Stimulated activated CD4-positive, alpha-beta T cell treated with anti-CD3 and anti-CD28 coated beads, Interleukin-2, amount 100 ng/mL, for 4 hours (primary cell): ENCODE results near the gene CITED1.

Experiments
- DNase-seq: peaks from one replicate; pipeline ENCODE4 v3.0.0-alpha.2; 2020; ENCODE audit warnings: low read depth

CITED1 gene

GRCh38 chrX:72270316-72270866, 35.3 kb downstream of the CITED1 start:
- no peak for DNase-seq

DNA sequence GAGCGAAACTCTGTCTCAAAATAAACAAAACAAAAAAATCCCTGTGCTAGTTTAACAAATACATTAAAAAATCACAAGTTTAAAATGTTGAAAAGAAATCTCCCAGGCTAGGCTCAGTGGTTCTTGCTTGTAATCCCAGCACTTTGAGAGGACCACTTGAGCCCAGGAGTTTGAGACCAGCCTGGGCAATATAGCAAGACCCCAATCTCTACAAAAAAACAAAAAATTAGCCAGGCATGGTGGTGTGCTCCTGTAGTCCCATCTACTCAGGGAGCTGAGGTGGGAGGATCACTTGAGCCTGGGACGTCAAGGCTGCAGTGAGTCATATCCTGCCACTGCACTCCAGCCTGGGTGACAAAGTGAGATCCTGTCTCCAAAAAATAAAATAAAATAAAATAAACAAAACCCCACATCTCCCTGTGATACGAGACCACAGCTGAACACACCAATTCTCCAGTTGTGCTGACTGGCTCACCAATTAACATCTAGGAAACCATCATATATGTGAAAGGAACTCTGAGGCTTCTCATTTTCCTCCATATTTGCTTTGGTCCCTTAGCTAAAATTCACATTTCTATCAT, 36.0 kb downstream of the CITED1 start:
- DNase-seq, result no peak

DNA sequence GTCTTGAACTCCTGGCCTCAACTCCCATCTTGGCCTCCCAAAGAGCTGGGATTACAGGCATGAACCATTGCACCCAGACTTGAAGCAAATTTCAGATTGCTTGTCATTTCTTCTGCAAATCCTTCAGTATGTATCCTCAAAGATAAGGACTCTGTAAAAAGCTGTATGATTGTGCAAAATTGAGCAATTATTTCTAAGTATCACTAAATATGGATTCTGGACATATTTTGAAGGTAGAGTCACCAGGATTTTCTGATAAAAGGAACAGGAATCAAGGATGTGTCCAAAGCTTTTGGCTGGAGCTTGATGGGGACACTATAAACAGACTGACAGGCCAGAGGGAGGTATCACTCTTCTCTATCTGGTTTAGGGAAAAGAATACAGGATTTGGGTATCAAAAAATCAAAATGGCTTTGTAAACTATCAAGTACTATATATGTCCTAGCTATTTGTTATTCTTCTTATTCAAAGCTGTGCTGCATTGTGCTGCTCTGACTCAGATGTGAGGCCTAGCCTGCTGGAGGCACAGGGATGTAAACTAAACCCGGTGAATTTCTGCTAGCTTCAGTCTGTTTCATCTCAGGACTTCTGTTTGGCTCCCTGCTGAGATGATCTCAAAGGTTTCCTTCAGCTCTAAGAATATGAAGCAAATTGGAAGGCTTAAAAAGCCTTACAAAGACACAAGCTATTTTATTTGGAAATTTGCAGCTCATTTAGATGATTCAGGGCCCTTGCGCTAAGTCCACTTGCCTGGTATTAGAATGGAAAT, 36.9 kb downstream of the CITED1 start:
- no peak for DNase-seq

- DNase-seq, result no peak
Measured at GRCh38 chrX:72265263-72265662, 40.5 kb downstream of the CITED1 start.

DNA sequence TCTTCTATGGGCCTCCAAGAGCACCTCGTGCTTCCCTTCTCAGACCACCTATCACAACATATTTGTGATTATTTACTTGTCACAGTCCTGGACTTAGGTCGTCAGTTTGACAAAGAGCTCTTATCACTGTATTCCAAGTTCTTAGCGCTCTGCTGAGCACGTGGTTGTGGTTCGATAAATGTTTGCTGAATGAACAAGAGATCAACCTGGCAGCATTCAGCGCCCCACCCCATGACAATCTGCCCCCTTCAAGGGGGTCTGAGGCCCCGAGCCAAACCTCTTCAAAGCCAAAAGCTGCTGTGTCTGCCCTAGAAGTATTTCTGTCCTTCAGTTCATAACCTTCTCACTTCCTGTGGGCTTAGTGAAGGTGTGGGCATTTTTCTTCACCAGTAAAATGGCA, 43.6 kb downstream of the CITED1 start:
- DNase-seq, result no peak

- DNase-seq, result no peak
Measured at GRCh38 chrX:72260448-72260847, 45.3 kb downstream of the CITED1 start.

GRCh38 chrX:72258174-72258573, 47.5 kb downstream of the CITED1 start:
- DNase-seq, result no peak

DNA sequence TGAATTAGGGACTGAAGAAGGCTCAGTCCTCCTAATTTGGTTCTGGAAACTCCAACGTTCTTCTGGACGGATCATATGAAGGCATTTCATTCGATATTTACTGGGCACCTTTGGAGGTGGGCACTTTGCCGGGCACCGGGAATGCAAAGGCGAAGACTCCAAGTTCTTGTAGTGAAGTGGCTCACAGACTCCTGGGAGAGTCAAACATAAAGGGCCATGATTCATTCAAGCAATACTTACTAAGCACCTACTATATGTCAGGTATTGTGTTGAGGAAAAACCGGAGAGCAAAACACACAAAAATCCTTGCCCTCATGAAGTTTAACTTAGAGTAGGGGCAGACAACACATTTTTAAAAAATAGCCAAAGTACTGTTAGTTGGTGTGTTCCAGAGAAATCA, 49.9 kb downstream of the CITED1 start:
- DNase-seq, result no peak

- no peak for DNase-seq
Measured at GRCh38 chrX:72255445-72255844, 50.3 kb downstream of the CITED1 start.

- DNase-seq, result no peak
Measured at GRCh38 chrX:72254816-72255215, 50.9 kb downstream of the CITED1 start.

DNA sequence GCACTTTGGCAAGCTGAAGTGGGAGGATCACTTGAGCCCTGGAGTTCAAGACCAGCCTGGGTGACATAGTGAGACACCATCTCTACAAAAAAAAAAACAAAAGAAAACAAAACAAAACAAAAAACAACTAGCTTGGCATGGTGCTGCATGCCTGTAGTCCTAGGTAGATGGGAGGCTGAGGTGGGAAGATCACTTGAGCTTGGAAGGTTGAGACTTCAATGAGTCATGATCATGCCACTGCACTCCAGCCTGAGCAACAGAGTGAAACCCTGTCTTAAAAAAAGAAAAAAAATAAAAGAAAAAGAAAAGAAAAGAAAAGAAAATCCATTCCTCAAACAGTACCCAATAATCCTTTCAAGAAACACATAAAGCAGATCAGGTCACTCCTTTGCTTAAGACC, 52.0 kb downstream of the CITED1 start:
- DNase-seq, result no peak
